ENCODE results near the gene NLRP7.

NLRP7 gene

DNA sequence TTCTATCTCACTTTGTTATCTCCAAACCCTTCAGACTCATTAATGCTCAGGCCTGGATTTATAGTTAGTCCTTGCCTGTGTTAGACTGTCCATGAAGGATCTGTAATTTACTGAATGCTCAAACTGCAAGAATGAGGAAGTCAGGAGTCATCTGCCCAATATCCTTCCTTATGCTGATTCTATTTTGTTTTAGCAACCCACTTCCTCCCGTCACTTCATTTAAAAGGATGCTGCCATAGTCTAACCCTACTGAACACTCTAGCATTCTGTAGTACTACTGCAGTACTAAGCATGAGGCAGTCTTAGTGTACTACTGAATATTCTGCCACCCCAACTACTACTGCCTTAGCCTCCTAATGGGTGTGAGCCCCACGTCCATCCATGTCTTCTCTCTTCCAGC, 71.8 kb downstream of the NLRP7 start:
- FAIRE-seq (no peak), DNase-seq (ENCODE audit: low spot score) (no peak)

DNA sequence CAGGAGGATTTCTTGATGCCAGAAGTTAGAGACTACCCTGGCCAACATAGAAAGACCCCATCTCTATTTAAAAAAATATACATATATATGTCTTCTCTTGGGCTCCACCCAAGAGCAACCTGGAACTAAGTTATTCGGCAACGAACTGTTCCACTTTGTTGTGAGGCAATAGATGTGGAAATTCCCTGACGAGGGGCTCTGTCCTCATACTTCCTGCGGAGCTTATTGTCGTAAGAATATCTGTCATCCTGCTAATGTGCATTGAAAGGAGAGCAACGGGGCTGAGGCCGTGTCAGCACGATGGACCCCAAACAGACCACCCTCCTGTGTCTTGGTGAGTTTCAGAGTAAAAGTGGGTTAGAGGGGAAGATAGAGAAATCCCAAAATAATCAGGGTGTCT, 73.3 kb downstream of the NLRP7 start, which contains the start of gene FCAR:
TSS of gene FCAR (plus strand) at position 246 of the 400 bp plus-strand sequence. CDS start at position 301, 55 bp downstream.
- no peak for FAIRE-seq
- no peak for DNase-seq (ENCODE audit: low spot score)

Data from urothelium cell line (cell line).